ENCODE measurements around the gene DTNB. TPM values are rescaled to one million over a fixed set of nuclear protein-coding genes. Genes with fewer than 3 reads are reported as not detected.

DTNB gene
- total and polyA plus RNA-seq, 2 of the 4 experiments (the other 2 are of a cell fraction), result 3.8 to 5.3 TPM

GRCh38 chr2:25714740-25715139, 41.4 kb upstream of the DTNB start:
- CTCF ChIA-PET, result interaction anchor here (1.6 kb wide), 1 partner anchor 15 kb away, joined by 5 read pairs; no protein-coding TSS in a partner anchor
- intact Hi-C loops (cut with micrococcal nuclease), result no loop called here
- Histone ChIP-seq H2AFZ (replicated peaks; ENCODE audit: low read length, poor library complexity) (no peak overlapping the region), H3K14ac (replicated peaks; ENCODE audit: low read depth, low read length) (no peak overlapping the region), H2AK9ac (replicated peaks; ENCODE audit: low read depth, low read length, poor library complexity) (no peak overlapping the region), H3K27me3 (ENCODE audit: control insufficient read depth, insufficient read depth, low read length) (peaks cover 21% of the 10 kb centered on the region), H3K9ac (ENCODE audit: low read depth, low read length) (no peak overlapping the region), H2BK20ac (ENCODE audit: low read depth, low read length) (no peak overlapping the region), H3K4me3 (ENCODE audit: insufficient read depth, low read depth, low read length) (no peak overlapping the region), H2BK15ac (ENCODE audit: low read depth, low read length) (no peak overlapping the region), H3K27ac (ENCODE audit: insufficient read depth, low read length) (no peak overlapping the region), H4K20me1 (ENCODE audit: insufficient read depth, low read length) (no peaks in the 10 kb centered on the region), H2BK5ac (ENCODE audit: low read depth, low read length, poor library complexity, severe bottlenecking) (no peak overlapping the region), H3K23ac (ENCODE audit: low read depth, low read length) (no peak overlapping the region), H2AK5ac (ENCODE audit: low read depth, low read length) (no peak overlapping the region), H3K4me2 (ENCODE audit: low read depth, low read length) (no peak overlapping the region), H4K91ac (ENCODE audit: insufficient read depth, low read depth, low read length) (no peak overlapping the region), H3K56ac (ENCODE audit: extremely low read depth, insufficient read depth, low read length) (no peak overlapping the region), H3K4ac (ENCODE audit: low read depth, low read length) (no peak overlapping the region), H3K9me1 (ENCODE audit: insufficient read depth, low read length) (no peaks in the 10 kb centered on the region), H3K36me3 (ENCODE audit: control insufficient read depth, insufficient read depth, low read length) (no peaks in the 10 kb centered on the region), H4K8ac (ENCODE audit: low read depth in 2 of 2, low read length in 2 of 2) (no peak overlapping the region), H3K4me1 (ENCODE audit: control insufficient read depth, insufficient read depth, low read length) (no peaks in the 10 kb centered on the region), H2BK120ac (ENCODE audit: low read depth, low read length) (no peak overlapping the region), H4K5ac (ENCODE audit: low read depth, low read length) (no peak overlapping the region), H3K18ac (ENCODE audit: low read depth, low read length) (no peak overlapping the region), H3K9me3 (ENCODE audit: control insufficient read depth, insufficient read depth, low read length) (peaks cover 2% of the 10 kb centered on the region; the same call in 1 of the 2 replicates), H3K79me1 (ENCODE audit: low read depth in 1 of 2, low read length in 2 of 2) (no peaks in the 10 kb centered on the region)
- TF ChIP-seq RFX5 (IDR thresholded peaks at IDR 0.05; ENCODE audit: low read depth, low read length), result no peak
- TF ChIP-seq CEBPB (IDR thresholded peaks at IDR 0.05; ENCODE audit: low read depth, low read length), result no peak
- TF ChIP-seq RAD21 (IDR thresholded peaks at IDR 0.05; ENCODE audit: low read length), result no peak
- no peak for TF ChIP-seq MXI1 (IDR thresholded peaks at IDR 0.05; ENCODE audit: borderline replicate concordance, low read depth, low read length)
- no peak for TF ChIP-seq CHD1 (IDR thresholded peaks at IDR 0.05; ENCODE audit: low read depth, low read length)
- TF ChIP-seq MAFK (IDR thresholded peaks at IDR 0.05; ENCODE audit: low read depth, low read length), result no peak
- no peak for TF ChIP-seq CTCF (conservative IDR thresholded peaks at IDR 0.05; ENCODE audit: low read depth, low read length)
- TF ChIP-seq BHLHE40 (IDR thresholded peaks at IDR 0.05; ENCODE audit: low read depth, low read length), result no peak
- TF ChIP-seq NFE2L2 (IDR thresholded peaks at IDR 0.05; ENCODE audit: low read depth, low read length), result no peak
- TF ChIP-seq ELK1 (IDR thresholded peaks at IDR 0.05; ENCODE audit: borderline replicate concordance, low read depth, low read length), result no peak
- no peak for TF ChIP-seq SMC3 (IDR thresholded peaks at IDR 0.05; ENCODE audit: low read depth, low read length)
- no peak for TF ChIP-seq POLR2A (IDR thresholded peaks at IDR 0.05; ENCODE audit: low read depth, low read length)
- TF ChIP-seq USF2 (IDR thresholded peaks at IDR 0.05; ENCODE audit: low read depth, low read length), result no peak
- TF ChIP-seq MAZ (IDR thresholded peaks at IDR 0.05; ENCODE audit: borderline replicate concordance, low read depth, low read length), result no peak
- TF ChIP-seq FOS (IDR thresholded peaks at IDR 0.05; ENCODE audit: low read depth, low read length), result no peak
- no peak for TF ChIP-seq RCOR1 (IDR thresholded peaks at IDR 0.05; ENCODE audit: insufficient replicate concordance, low read length)
- BruUV-seq (replicated peaks), result no TSS peak
- no CpG with 5 or more reads among the region's 1 CpG for WGBS, 2 experiments (ENCODE audit: extremely low coverage in 2 of 2, insufficient read length in 1 of 2)
- POLR2A ChIA-PET (ENCODE audit: unreplicated experiment), result no interaction called here
- in situ Hi-C loops (cut with MboI; ENCODE audit: low sequenced_read_pairs), result no loop called here
- dilution Hi-C loops (cut with HindIII; ENCODE audit: low sequenced_read_pairs, unreplicated experiment), result no loop called here
- DNase-seq (peak; percentile 16), ATAC-seq (ENCODE audit: low read depth) (peak; percentile 44; the same call in 1 of the 2 replicates)
